Cardiac muscle cell (in vitro differentiated cells and primary cell): Measurements from ENCODE around the gene MSANTD3. TPM values are rescaled to one million over a fixed set of nuclear protein-coding genes. Genes with fewer than 3 reads are reported as not detected.

Source experiments
- DNase-seq, 2 donors: peaks; one replicate each; pipeline versions ENCODE4 v3.0.0 to v3.0.0-alpha.2; 2010 to 2017; ENCODE audit warnings: low read depth in 1 of 2, low spot score in 1 of 2
- H3K27ac ChIP-seq: fragments of 200-600 bp; sonication (generic); 2 replicates; pipeline ENCODE4 v1.5.1; 2016
- H3K27me3 ChIP-seq: fragments of 200-600 bp; sonication (generic); 2 replicates; pipeline ENCODE4 v1.6.0; 2016; ENCODE audit warnings: control low read depth
- H3K36me3 ChIP-seq: fragments of 200-600 bp; sonication (generic); 2 replicates; pipeline ENCODE4 v1.5.1; 2016; ENCODE audit warnings: control low read depth
- H3K4me1 ChIP-seq: fragments of 200-600 bp; sonication (generic); 2 replicates; pipeline ENCODE4 v1.8.1; 2017; ENCODE audit warnings: low read depth, mild to moderate bottlenecking, mixed run types
- H3K4me3 ChIP-seq: fragments of 200-600 bp; sonication (generic); 2 replicates; pipeline ENCODE4 v1.5.1; 2016; ENCODE audit warnings: mild to moderate bottlenecking
- H3K9me3 ChIP-seq: fragments of 200-600 bp; sonication (generic); 2 replicates; pipeline ENCODE4 v1.5.1; 2017; ENCODE audit warnings: low read depth, mild to moderate bottlenecking, control low read depth
- polyA plus RNA-seq: library from polyadenylated mRNA; unstranded; fragments of >200 nt; fragmentation: Nextera tagmentation; extraction: Ambion mirVana; gene quantifications from 2 replicates; pipeline ENCODE4 v1.2.1, GENCODE V29; 2016
- total RNA-seq: library from RNA; depleted of rRNA; stranded (reverse); fragments of >200 nt; gene quantifications from 2 replicates; pipeline ENCODE4 v1.2.3, GENCODE V29; 2016
- TF ChIP-seq, protein P1 (sequence below): IDR thresholded peaks from 2 replicates; pipeline ENCODE4 v1.5.1; 2012; ENCODE audit warnings: low read depth, mild to moderate bottlenecking, low read length

MSANTD3 gene
- total and polyA plus RNA-seq, 2 experiments from 2014 or later: 34.7 to 49.2 TPM

DNA sequence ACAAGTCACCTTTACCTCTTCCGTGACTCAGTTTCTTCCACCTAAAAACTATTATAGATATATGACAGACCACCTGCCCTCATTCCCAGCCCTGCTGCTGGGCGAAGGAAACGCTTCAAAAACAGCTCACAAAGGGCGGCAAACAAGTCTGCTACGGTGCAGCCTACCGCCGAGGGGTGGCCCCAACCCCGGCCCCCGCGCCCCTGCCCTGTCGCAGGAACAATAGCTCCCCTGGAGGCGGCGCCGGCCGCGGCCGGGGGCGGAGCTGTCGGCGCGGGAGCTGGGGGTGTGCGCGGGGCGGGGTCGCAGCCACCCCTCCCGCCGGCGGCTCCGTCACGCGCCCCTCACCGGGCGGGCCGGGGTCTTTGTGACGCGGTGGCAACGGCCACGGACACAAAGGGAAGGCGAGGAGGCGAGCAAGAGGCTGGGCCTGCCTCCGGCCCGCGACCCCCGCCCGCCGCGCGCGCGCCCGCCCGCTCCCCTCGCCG lies 45.9 kb downstream of the MSANTD3 start, which contains the start of gene TMEFF1:
Gene TMEFF1 (plus strand): TSS at position 362 of the 488 bp plus-strand sequence. CDS start 396 bp downstream, outside the sequence.
- Histone ChIP-seq H3K27ac (no peak within 1 kb of the TSS), H3K27me3 (no peaks in the 10 kb centered on the region), H3K9me3 (no peaks in the 10 kb centered on the region), H3K4me3 (peak within 1 kb of the TSS; percentile 91), H3K36me3 (no peaks in the 10 kb centered on the region), H3K4me1 (peaks cover 6% of the 10 kb centered on the region)
- TF ChIP-seq, protein P1, sequence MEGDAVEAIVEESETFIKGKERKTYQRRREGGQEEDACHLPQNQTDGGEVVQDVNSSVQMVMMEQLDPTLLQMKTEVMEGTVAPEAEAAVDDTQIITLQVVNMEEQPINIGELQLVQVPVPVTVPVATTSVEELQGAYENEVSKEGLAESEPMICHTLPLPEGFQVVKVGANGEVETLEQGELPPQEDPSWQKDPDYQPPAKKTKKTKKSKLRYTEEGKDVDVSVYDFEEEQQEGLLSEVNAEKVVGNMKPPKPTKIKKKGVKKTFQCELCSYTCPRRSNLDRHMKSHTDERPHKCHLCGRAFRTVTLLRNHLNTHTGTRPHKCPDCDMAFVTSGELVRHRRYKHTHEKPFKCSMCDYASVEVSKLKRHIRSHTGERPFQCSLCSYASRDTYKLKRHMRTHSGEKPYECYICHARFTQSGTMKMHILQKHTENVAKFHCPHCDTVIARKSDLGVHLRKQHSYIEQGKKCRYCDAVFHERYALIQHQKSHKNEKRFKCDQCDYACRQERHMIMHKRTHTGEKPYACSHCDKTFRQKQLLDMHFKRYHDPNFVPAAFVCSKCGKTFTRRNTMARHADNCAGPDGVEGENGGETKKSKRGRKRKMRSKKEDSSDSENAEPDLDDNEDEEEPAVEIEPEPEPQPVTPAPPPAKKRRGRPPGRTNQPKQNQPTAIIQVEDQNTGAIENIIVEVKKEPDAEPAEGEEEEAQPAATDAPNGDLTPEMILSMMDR: peak; percentile 17
- peak; percentile 18 to 80 for DNase-seq

DNA sequence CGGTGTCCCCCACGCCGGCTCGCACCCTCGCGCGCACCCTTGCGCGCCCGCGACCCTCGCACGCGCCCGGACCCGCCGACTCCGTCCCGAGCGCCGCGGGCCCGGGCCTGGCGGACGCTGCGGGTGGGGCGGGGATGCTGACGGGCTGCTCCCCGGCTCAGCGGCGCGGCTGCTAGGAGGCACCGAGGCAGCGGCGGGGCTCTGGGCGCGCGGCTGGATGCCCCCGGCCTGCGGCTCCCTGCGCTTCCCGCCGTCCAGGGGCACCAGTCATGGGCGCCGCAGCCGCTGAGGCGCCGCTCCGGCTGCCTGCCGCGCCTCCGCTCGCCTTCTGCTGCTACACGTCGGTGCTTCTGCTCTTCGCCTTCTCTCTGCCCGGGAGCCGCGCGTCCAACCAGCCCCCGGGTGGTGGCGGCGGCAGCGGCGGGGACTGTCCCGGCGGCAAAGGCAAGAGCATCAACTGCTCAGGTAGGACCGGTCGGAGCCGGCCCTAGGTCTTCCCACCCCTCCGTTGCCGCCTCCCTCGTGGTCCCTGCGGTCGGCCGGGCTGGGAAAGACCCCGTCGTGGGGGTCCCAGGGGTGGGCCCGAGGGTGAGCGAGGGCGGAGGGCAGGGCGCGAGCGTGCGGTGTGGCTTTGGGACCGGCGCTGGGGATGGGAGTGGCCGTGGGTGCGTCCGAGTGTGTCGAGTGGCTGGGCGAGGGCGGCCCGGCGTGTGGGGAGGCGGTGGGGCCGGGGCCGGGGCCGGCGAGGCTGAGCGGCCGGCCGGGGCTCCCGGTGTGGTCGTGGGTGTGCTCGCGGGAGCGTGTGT lies 46.5 kb downstream of the MSANTD3 start:
- H3K27me3 ChIP-seq: no peaks in the 10 kb centered on the region
- no peak overlapping the region for H3K27ac ChIP-seq
- peak; percentile 41 to 79 for DNase-seq
- TF ChIP-seq, protein P1: no peak
- no peaks in the 10 kb centered on the region for H3K36me3 ChIP-seq
- peaks cover 6% of the 10 kb centered on the region for H3K4me1 ChIP-seq
- H3K4me3 ChIP-seq: peak overlapping the region; percentile 91
- H3K9me3 ChIP-seq: no peaks in the 10 kb centered on the region

DNA sequence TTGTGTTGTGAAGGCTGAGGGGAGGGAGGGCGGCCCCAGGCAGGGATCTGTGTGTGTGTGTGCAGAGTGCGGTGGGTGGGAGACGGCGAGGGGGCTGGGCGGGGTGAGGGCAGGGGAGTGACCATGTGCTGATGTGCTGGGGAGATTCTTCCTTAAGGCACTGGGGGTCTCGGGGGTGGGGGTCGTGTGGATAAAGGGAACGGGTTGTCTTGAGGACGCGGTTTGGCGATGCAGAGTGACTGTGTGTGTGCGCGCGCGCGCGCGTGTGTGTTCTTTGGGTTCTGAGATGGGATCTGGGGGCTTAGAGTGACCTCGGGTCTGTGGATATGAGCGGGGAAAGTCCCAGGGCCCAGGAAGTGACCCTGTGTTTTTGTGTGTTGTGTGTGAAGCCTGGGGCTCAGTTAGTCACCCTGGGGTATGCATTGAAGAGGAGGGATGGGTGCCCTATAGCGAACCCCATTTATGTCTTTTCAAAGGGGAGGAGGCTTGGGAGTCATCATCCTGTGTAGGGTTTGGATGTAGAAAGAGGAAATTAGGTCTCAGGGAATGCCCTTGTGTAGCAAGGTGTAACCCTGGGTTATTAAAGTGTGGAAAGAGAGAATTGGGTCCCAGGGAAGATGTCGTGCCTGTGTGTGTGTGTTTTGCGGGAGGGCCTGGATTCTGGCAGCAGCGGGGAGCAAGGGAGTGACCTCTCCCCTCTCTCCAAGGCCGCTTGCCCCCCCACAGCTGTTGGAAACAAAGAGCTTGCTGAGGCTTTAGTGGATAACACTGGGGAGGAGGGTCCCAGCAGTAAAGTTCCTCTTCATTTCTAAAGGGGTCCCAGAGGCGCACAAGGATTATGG lies 47.4 kb downstream of the MSANTD3 start:
- H3K9me3 ChIP-seq: no peaks in the 10 kb centered on the region
- TF ChIP-seq, protein P1: no peak
- DNase-seq: peak in 1 of 2 donors; percentile 7
- peaks cover 6% of the 10 kb centered on the region for H3K4me1 ChIP-seq
- H3K27me3 ChIP-seq: no peaks in the 10 kb centered on the region
- no peak overlapping the region for H3K27ac ChIP-seq
- no peaks in the 10 kb centered on the region for H3K36me3 ChIP-seq
- peak overlapping the region; percentile 91 for H3K4me3 ChIP-seq

DNA sequence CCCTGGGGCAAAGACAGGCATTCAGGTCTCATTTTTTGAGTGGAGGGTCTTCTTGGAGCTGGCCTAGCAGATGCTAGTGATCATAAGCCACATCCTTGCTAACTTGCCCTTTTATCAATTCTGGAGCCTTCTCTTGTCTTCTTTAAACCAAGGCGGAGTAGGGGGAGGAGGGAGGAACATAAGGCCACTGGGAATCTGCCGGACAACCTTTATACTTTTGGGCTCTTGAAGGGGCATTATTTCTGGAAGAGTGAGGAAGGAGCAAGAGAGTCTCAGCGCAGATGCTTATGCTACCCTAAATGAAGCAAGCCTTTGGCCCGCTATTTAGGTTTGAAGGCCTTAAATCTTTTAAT lies 48.0 kb downstream of the MSANTD3 start:
- Histone ChIP-seq H3K9me3 (no peaks in the 10 kb centered on the region), H3K4me1 (peaks cover 6% of the 10 kb centered on the region), H3K27me3 (no peaks in the 10 kb centered on the region), H3K4me3 (peak overlapping the region; percentile 91), H3K36me3 (no peaks in the 10 kb centered on the region), H3K27ac (no peak overlapping the region)
- no peak for DNase-seq
- TF ChIP-seq, protein P1: no peak

DNA sequence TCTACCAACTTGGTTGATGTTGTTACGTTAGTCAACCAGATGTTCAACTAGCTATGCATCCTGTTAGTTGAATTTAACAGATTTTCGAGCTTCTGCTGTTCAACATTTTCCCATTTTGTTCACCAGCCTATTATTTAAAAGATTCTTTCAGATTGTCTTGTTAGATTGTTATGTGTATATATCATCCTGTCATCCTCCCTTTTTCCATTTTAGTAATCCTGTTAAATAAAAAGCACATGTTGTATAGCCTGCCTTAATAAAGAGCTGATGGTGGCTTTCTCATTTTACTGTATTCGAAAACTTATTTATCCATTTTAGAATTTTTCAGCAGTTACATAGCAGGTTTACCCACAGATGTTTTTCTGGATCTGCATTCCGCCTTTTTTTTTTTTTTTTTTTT lies 50.3 kb downstream of the MSANTD3 start:
- TF ChIP-seq, protein P1: no peak
- Histone ChIP-seq H3K4me3 (no peak overlapping the region), H3K36me3 (no peaks in the 10 kb centered on the region), H3K4me1 (peaks cover 6% of the 10 kb centered on the region), H3K27me3 (no peaks in the 10 kb centered on the region), H3K9me3 (no peaks in the 10 kb centered on the region), H3K27ac (no peak overlapping the region)
- DNase-seq: no peak
